Lung (tissue), 12 donors: ENCODE results near the gene GMPR. TPM values are rescaled to one million over a fixed set of nuclear protein-coding genes. Genes with fewer than 3 reads are reported as not detected.
A peak's percentile ranks its signal among the peaks of the same experiment; 100 is the strongest.

Source experiments
- ATAC-seq: fragments of 200-7000 bp; cut with Tn5 transposase; one replicate; pipeline ENCODE4 v1.9.1; 2020; ENCODE audit warnings: moderate number of reproducible peaks; ENCODE audit not compliant: insufficient read depth, low FRiP score
- DNase-seq, 3 donors: peaks; one replicate each; pipeline ENCODE4 v3.0.0-alpha.2; 2013 to 2017
- H3K27ac ChIP-seq, 2 donors: one replicate each; pipeline ENCODE4 v1.5.1; 2013; ENCODE audit warnings: mild to moderate bottlenecking in 2 of 2, moderate library complexity in 2 of 2, control low read depth in 1 of 2, inconsistent platforms in 1 of 2, low read depth in 1 of 2, low read length in 1 of 2
- H3K27me3 ChIP-seq, 3 donors: one replicate each; pipeline ENCODE4 v1.5.1; 2013; ENCODE audit warnings: low read length in 2 of 3; ENCODE audit not compliant: control insufficient read depth in 3 of 3, insufficient read depth in 3 of 3
- H3K36me3 ChIP-seq, 4 donors: one replicate each; pipeline ENCODE4 v1.5.1; 2013; ENCODE audit warnings: low read length in 4 of 4, mild to moderate bottlenecking in 1 of 4, moderate library complexity in 1 of 4; ENCODE audit not compliant: control insufficient read depth in 4 of 4, insufficient read depth in 4 of 4
- H3K4me1 ChIP-seq, 5 donors: one replicate each; pipeline ENCODE4 v1.5.1; 2013; ENCODE audit warnings: low read length in 5 of 5, mild to moderate bottlenecking in 2 of 5, moderate library complexity in 1 of 5; ENCODE audit not compliant: control insufficient read depth in 5 of 5, insufficient read depth in 5 of 5
- H3K4me3 ChIP-seq: one replicate; pipeline ENCODE4 v1.5.1; 2013; ENCODE audit warnings: mild to moderate bottlenecking, control low read depth, moderate library complexity
- H3K9ac ChIP-seq, 2 donors: one replicate each; pipeline ENCODE4 v1.5.1; 2013; ENCODE audit warnings: low read length in 2 of 2, control low read depth in 1 of 2; ENCODE audit not compliant: insufficient read depth in 1 of 2
- H3K9me3 ChIP-seq, 4 donors: one replicate each; pipeline ENCODE4 v1.5.1; 2013; ENCODE audit warnings: low read length in 3 of 4, mild to moderate bottlenecking in 1 of 4, moderate library complexity in 1 of 4; ENCODE audit not compliant: control insufficient read depth in 4 of 4, insufficient read depth in 3 of 4
- CTCF ChIP-seq: IDR thresholded peaks from 2 replicates; pipeline ENCODE4 v1.5.1; 2012; ENCODE audit warnings: mild to moderate bottlenecking; ENCODE audit errors: control extremely low read depth, extremely low read depth
- WGBS, 2 donors: extraction: QIAGEN DNeasy Blood & Tissue Kit; methylation state at CpG; one replicate each; pipeline ENCODE4 v1.1.7; 2013; 5-methylcytosine and 5-hydroxymethylcytosine counted together
- polyA plus RNA-seq, 2 donors: library from polyadenylated mRNA; stranded (reverse); fragments of 200-250 nt; gene quantifications; one replicate each; pipeline ENCODE4 v1.2.1, GENCODE V29; 2013
- total RNA-seq, 2 donors: library from RNA; depleted of rRNA in 1 of 2; stranded (reverse); fragments of >200 nt in 1 of 2; gene quantifications; one replicate each; pipeline ENCODE4 v1.2.1, GENCODE V29; 2014 to 2021
- donor health status: control.
- donor health status: control.
- donor health status: Bipolar disorder and iron deficiency.
- donor health status: healthy.
- donor health status: DM: yes; HTN: yes; CAD: no.

The GMPR gene
- total and polyA plus RNA-seq, 4 donors: 8.6 to 16.6 (median 12.9) TPM

- no peak for TF ChIP-seq CTCF
Observed at GRCh38 chr6:16243664-16244063, 5.3 kb downstream of the GMPR start.

GRCh38 chr6:16244446-16244845 is 6.1 kb downstream of the GMPR start:
- no peak for ATAC-seq
- Histone ChIP-seq H3K36me3 (peaks cover 0 to 3% (median 0%) of the 10 kb centered on the region in 4 donors), H3K4me3 (no peak overlapping the region), H3K4me1 (peaks cover 4 to 17% (median 5%) of the 10 kb centered on the region in 5 donors), H3K27me3 (no peaks in the 10 kb centered on the region), H3K27ac (peak overlapping the region in 1 of 2 donors; percentile 75), H3K9ac (no peak overlapping the region), H3K9me3 (no peaks in the 10 kb centered on the region)
- 84 to 87% methylated on average over 5 of the region's 5 CpGs for WGBS, 2 donors
- peak in 1 of 3 donors; percentile 33 for DNase-seq
- no peak for TF ChIP-seq CTCF

More at GRCh38 chr6:16243664-16244063, 5.3 kb downstream of the GMPR start:
- no peak overlapping the region for H3K4me3 ChIP-seq
- peaks cover 4 to 21% (median 5%) of the 10 kb centered on the region in 5 donors for H3K4me1 ChIP-seq
- H3K27ac ChIP-seq: peak overlapping the region in 1 of 2 donors; percentile 75
- H3K9ac ChIP-seq: no peak overlapping the region
- ATAC-seq (no peak), DNase-seq (no peak)
- WGBS, 2 donors: 88 to 92% methylated on average over 5 of the region's 5 CpGs
- no peaks in the 10 kb centered on the region for H3K9me3 ChIP-seq
- H3K36me3 ChIP-seq: peaks cover 0 to 3% (median 0%) of the 10 kb centered on the region in 4 donors
- H3K27me3 ChIP-seq: no peaks in the 10 kb centered on the region

GRCh38 chr6:16244869-16245451 is 6.6 kb downstream of the GMPR start:
- DNase-seq (peak; percentile 51 to 79 (median 78)), ATAC-seq (no peak)
- H3K9ac ChIP-seq: no peak overlapping the region

More at GRCh38 chr6:16244869-16245451, 6.6 kb downstream of the GMPR start:
- Histone ChIP-seq H3K27me3 (no peaks in the 10 kb centered on the region), H3K4me3 (no peak overlapping the region), H3K4me1 (peaks cover 1 to 16% (median 5%) of the 10 kb centered on the region in 5 donors), H3K27ac (peak overlapping the region in 1 of 2 donors; percentile 75), H3K9me3 (no peaks in the 10 kb centered on the region), H3K36me3 (peaks cover 0 to 3% (median 0%) of the 10 kb centered on the region in 4 donors)
- no peak for TF ChIP-seq CTCF
- 85 to 90% methylated on average over 10 of the region's 10 CpGs for WGBS, 2 donors
